ENCODE results near the gene CAPN8.

The CAPN8 gene

DNA sequence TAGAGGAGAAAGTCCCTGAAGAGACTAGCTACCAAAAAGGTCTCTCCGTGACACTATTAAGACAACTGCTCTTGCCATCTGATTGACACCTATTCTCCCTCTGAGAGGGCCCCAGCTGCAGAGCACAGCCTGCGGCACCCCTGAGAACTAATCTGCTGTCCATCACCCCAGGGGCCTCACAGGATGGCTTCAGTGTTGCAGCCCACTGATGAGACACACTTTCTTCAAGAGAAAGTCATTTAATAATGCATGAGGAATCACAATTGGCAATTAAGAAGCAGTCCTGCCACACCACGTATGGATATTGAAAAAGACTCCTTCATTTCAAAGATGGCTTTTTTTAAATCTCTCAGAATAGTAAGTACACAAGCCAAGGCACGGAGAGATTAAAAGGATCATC is 48.9 kb downstream of the CAPN8 start:
- no peak for DNase-seq

DNA sequence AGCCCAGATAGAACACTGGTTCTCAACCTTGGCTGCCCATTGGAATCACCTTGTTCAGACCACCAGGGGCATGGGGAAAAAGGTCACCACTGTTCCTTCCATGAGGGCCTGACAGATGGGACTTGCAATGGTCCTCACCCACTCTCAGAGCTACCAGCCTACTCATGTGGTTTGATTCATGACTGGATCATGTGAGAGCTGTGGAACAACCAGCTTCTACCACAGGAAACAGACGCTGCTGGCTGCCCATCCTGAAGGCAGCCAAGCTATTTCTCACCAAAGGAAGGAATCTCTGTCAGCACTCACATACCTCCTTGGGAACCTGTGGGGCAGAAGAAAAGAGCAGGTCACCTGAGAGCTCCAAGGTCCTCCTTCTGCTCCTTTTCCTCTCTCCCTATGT is 53.6 kb downstream of the CAPN8 start:
- no peak for DNase-seq

DNA sequence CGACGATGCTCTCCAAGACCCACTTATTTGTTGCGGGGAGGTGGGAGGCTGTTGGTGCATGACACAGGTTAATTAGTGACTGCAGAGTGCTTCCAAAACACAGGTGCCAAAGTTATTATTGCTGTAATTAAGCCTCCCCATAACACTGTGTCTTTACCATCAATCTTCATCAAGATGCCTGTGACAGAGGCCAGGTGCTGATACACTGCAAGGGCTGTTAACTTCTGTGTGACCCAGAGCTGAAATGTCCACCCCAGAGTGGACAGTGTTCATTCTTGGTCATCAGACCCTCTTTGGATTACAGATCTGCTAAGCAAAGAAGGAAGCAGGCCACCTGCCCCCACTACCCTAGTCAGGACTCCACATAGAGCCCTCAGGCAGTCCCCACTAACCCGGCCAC is 55.5 kb downstream of the CAPN8 start:
- DNase-seq, result peak in 2 of 3 experiments; percentile 84 to 97

DNA sequence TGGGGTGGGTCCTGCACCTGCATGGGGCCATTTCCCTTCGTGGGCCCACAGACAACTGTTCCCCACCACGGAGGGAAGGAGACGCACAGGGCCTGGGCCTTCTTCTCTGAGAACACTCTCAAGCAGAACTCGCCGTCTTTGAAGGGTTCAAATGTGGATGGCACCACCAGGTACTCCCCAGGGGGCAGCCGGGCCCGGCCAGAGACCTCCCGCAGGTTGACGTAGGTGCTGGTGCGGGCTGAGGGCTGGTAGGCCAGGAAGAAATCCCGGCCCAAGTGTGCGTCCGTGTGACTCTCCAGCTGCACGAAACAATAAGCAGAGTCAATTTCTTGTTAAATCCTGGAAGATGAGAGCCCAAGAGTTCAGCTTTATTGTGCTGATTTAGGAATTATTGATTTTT is 56.4 kb downstream of the CAPN8 start:
- peak in 1 of 3 experiments; percentile 39 for DNase-seq

DNA sequence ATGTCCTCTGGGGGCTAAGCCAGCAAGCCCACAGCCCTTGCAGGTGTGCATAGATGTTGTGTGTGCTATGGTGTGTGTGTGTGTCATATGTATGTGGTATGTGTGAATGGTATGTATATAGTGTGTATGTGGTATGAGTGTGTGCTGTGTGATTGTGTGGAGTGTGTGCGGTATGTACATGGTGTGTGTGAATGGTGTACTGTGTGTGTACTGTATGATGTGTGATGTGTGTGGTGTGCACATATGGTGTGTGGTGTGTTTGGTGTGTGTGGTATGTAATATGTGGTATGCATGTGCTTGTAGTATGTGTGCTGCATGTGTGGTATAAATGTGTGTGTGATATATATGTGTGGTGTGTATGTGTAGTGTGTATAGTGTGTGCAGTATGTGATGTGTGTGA is 107.0 kb downstream of the CAPN8 start:
- no peak for DNase-seq

DNA sequence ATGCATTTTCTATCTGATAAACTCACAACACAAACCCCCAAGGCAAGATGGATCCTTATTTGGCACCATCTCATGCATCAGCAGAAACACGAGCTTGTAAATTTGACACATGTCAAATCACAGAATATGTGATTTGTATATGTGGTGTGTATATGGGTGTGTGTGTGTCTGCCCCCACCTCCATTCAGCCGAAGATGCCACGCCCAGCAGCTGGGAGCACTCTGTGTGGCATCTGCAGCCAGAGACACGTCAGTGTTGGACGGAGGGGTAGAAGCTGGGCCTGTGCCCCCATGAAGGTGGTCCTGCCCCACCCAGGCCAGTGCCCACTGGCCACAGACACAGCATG is 108.4 kb downstream of the CAPN8 start:
- DNase-seq, result no peak

DNA sequence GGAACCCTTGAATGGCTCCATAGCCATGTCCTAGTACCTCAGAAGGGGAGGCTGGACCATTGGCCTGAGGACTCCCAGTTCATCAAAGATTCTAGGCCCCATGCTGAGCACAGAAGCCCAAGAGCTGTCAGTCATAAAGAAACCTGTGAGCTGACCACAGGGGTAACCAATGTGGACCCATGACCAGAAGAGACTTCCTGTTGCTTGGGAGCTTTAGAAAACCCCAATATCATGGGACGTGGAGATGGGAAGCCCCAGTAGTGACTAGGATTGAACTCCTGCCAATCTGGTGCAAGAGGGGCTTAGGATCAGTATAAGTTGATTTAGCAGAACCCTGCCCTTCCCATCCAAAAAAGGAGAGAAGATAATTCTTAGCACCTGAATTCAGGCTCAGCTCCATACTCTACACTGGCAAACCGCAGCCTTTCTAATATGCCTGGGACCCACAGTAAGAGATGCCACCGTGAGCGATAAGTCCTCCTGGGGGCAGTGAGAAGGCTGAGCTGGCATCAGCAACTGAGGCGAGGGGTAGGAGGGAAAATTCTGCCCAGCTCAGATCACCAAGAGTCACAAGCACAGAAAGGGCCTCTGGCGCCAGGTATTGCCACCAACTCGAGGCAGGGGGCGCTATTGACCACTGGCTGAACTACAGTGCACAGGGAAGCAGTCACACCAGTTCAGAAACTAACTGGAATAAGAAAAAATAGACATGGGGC is 108.9 kb downstream of the CAPN8 start:
- DNase-seq, result peak in 2 of 3 experiments; percentile 7 to 36

DNA sequence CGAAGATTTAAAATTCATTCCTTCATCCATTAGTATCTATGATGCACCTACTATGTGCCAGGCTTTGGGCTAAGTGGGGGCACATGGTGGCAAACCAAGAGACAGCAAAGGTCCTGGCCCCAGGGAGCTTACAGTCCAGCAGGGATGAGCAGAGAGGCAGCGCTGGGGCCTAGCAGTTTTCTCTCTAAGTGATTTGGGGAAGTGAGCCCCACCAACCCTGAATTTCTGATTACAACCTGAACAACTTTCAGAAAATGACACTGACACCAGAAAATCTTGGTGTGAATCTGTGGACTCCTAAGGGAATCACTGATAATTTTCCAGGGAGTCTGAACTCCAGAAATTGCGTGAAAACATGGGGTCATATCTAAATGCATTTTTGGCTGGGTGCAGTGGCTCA is 111.5 kb downstream of the CAPN8 start:
- no peak for DNase-seq

DNA sequence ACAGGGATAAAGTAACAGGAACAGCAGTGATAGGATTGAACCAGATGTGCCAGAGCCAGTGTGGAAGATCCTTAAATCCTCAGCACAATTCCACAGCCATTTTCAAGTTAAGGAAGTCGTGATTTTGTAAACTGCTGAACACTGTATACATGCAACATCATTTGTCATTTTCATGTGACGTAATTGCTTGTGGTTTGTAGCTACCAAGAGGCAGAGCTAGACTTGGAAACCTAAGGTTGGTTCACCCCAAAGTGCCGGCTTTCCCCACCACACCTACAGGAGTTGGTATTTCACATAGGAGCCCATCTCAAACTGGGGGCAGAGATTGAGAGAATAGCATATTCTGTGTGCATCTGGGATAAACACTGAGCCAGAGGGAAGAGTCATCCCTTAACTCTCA is 113.9 kb downstream of the CAPN8 start:
- no peak for DNase-seq

DNA sequence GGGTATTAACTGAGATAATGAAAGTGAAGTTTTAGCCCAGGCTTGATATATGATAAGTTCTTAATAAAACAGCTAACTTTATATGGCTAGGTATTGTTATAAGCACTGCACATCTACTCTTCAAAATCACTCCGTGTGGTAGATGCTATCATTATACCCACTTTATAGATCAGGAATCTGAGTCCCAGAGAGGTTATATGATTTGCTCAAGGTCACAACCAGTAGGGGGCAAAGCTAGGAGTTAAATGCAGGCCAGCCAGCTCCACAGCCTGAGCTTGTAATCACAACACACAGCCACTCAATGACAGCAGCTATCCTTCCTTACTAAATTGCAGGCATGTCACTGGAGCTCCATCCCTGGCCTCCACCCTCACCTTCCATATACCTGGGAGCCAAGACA is 115.8 kb downstream of the CAPN8 start:
- peak in 1 of 3 experiments; percentile 23 for DNase-seq

DNA sequence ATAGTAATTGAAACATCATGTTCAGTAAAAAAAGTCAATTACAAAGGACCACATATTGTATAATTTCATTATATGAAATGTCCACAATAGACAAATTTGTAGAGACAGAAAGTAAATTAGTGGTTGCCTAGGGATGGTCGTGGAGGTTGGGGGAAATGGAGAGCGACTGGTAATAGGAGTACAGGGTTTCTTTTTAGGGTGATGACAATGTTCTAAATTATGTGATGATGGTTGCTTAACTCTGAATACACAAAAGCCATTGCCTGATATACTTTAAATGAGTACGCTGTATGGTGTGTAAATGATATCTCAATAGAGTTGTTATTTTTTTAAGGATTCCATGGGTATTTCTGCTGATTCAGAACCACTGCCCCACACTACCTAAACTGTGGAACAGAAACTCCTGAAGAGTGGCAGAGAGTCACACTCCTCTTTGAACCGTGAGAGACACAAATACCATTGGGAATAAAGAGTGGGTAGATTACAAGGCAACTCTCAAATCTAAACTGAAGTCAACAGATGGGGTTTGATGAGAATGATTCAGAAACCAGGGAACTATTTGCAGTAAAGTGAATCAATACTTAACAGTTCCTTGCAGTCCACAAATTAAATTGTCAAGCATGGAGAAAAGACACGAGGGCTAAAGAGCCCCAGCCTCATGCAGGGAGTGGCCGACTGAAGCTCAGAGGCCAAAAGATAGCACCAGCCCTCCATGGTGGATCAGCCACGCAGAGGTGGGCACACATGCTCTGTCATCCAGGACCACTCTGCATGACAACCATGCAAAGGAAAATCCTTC is 118.0 kb downstream of the CAPN8 start:
- DNase-seq, result no peak

DNA sequence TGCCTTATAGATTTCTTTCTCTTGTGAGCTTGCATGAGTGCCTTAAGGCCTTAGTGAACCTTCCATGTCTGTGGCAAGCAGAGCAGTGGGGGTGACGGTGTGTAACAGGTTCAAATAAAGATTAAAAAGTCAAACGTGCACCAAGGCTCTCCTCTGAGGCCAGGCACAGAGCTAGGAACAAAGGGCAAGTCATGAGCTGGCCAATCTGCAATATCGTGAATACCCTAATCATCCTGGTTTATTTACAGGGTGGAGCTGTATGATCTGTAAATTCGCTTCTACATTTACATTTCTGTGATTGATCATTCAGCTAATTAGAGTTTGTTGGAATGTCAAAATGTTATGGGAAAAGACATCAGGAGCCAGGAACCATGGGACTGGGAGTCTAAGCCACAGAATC is 120.2 kb downstream of the CAPN8 start:
- DNase-seq, result no peak

DNA sequence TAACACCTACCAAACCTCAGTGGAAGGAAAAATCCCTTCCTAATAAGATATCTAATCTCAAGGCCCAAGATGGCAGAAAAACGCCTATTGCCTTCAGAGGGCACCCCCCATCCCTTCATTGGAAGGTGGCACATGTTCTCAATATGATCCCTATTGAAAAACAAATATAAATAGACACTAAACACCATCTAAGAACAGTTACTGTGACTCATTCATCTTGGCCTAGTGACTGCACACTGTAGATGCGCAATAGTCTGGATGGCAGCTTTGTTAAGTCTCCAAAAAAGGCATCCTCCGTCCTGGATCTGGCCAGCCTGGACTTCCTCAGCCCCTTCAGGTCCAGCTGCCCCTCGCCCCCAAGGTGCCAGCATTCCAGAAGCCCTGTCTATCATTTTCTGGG is 121.9 kb downstream of the CAPN8 start:
- no peak for DNase-seq

DNA sequence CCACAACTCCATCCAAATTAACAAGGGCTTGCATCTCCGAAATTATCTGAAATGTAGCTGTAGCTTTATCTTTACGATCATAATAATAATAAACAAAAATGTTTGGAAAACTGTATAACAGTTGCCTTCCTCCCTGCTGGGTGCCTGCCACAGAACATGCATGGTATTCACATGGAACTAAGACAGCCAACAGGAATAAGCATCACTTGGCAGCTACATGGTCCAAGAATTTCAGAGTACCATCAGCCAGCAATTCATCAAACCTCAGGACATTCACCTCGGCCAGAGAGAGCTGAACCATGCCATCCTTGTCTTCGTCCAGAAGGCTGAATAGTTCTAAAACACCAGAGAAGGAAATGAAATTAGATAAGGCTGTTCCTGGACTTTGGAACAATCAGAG is 122.7 kb downstream of the CAPN8 start:
- no peak for DNase-seq

DNA sequence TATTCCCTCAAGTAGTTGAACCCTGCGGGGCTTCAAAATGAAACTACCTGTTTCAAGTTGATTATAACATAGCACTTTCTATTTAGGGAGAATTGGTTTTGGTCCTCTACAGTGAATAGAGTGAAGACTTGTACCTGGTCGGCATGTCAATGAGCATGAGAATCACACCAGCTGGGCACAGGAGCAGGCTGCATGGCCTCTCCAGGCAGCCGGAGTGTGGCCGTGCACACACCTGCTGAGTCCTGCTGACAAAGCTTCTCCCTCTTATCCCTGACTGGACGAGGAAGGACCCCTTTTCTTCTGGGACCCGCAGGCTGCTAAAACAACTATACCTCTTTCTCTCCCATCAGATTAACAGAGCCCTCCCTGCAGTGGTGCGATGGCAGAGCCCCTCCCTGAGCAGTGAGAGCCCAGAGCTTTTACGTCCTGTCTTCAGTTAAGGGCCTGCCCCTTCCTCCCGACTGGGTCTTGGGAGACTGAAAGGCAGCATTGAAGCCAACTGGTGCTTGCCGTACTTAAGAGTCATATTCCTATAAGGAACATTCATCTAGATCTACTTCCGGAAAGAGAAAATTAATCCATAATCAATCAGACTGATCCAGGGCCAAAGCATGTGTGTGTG is 124.9 kb downstream of the CAPN8 start:
- peak in 1 of 3 experiments; percentile 12 for DNase-seq

DNA sequence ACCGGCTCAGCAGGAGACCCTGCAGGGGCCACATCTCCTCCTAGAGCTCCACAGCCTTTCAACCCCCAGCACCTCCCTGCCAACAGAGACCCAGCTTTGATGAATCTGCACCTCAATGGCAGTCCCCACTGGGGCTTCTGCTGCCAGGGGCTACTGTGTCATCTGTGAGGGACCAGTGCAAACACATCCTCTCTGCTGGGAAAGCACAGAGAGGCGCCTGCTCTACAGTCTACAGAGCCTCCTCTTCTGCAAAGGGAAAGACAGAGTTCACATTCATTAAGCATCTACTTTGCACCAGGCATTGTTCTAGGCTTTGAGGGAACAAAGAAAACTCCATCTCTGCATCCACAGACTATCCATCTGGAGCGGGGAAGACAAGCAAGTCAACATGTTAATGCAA is 125.8 kb downstream of the CAPN8 start:
- DNase-seq, result no peak

DNA sequence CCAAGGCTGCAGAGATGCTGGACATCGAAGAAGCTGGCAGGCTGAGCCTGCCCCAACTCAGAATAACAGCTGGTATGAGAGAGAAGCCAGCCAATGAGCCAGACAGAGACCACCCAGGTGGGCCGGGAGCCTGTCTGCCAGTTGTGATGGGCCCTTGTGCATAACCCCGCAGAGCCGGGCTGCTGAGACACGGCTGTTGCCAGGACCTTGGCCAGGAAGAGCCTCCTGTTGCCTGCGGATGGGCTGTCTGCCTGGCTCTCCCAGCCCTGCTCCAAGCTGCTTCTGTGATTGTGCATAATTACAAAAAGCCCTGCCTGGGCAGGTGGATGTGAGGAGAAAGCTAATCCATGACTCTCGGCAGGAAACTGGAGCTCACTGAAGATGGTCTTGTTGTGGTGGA is 126.5 kb downstream of the CAPN8 start:
- no peak for DNase-seq

DNA sequence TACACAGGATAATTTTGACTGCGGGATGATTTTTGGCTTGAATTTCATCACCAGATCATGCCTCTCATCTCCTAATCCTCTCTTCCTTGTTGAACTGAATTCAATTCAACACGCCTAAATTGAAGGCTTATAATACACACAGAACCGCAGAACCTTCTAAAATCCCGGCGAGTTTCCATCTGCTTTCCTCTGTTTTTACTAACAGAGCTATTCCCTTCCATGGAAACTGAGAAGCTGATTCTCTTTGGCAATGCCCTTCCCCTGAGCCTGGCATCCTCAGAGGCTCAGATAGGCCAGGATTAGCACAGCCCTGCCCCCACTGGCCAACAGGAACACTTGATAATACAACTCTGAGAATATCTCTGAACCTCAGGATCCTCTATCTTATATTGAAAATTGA is 130.2 kb downstream of the CAPN8 start:
- DNase-seq, result no peak

DNA sequence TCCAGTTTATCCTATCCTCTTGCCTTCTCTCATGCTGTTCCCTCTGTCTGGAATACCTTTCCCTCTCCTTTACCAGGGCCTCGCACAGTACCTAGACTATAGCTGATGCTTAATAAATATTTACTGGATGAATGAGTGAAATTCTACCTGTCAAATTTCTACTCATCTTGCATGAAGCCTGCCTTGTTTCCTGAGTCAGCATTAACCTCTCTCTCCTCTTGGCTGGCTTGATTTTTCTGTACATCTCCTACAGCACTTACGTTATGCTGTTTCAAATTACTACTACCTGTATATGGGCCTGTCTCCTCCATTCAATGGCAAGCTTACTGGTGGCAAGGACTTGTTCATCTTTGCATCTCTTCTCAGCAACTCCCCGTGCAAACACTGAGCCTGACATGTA is 130.8 kb downstream of the CAPN8 start:
- no peak for DNase-seq

DNA sequence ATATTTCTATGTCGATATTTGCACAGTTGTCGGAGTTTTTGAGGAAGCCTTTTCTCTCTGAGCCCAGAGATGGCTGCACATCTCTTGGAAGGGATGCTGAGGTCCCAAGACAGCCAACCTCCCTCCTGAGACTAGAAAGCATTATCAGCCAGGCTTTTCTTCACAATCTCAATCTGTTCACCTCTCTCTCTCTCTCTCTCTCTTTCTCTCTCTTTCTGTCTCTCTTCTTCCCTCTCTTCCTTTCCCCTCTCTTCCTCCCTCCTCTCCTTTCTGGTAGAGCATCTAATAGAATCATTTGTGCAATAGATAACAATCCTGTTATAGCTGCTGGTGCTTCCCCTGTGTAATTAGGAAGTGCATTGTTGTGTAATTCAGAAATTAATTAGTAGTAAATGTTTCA is 131.8 kb downstream of the CAPN8 start:
- no peak for DNase-seq

DNA sequence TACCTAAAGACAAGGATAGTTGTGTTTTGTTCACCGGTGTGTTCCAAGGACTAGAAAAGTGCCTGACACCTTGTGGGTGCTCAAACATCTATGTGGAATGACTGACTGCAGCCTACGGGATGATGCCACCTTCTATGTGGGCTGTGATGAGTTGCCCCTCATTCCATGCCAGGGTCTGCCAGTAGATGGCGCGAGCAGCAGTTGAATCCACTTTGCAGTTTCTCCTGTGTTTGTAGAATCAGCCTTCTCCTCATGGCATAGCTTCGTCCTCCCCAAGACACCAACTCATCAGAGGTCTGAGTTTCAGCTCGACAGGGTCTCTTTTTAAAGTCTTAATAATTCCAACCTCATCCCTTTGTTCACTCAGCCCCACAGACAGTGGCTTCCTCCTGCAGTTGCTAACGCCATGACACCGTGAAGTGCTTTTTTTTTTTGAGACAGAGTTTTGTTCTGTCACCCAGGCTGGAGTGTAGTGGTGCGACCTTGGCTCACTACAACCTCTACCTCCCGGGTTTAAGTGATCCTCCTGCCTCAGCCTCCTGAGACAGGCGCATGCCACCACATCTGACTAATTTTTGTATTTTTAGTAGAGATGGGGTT is 133.7 kb downstream of the CAPN8 start:
- peak; percentile 39 to 80 (median 63) for DNase-seq

DNA sequence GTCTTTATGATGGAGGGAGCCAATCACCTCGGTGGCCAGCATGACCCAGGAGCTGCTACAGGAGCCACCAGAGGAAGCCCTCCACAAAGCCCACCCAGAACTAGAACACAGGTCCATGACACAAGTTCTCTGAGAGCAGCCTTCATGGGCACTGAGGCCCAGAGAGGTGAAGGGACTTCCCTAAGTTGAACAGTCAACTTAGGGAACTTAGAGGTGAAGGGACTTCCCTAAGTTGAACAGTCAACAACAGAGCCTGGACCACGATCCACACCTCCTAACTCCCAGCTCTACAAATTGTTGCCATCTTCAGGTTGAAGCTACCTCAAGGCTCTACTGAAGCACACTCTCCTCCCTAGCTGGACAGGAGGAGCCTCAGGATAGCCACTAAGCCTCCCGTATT is 139.5 kb downstream of the CAPN8 start:
- DNase-seq, result no peak

DNA sequence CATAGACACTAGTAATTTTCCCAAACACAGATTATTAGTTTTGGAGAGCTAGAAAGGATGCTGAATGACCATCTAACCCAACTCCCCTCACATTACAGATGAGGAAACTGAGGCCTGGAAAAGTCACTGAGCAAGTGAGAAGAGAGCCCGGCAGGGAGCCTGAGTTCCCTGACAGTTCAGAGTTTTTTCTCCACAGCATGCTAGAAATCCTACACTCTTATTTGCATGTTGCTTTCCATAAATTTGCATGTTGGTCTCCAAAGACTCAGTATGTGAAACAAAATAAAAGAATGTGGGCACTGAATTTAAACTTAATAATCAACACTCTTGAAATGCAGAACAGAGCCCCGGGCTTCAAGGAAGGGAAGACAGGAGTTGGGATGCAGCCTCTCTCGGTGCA is 140.0 kb downstream of the CAPN8 start:
- DNase-seq, result no peak

DNA sequence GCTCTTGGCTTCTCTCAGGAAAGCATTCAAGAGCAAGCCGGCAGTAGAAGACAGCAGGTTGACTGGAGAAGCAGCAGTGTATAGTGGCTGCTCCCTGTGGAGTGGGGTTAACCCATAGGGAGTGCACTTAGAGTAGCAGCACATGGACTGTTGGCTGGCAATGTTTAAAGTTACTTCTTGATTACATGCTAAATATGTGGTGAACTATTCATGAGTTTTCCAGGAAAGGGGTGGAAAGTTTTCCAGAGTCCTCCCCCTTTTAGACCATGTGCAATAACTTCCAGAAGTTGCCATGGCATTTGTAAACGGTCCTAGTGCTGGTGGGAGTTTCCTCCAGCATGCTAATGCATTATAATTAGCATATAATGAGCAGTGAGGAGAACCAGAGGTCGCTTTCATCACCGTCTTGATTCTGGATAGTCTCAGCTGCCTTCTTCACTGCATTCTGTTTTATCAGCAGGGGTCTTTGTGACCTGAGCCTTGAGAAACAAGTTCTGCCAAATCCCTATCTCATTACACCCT is 140.5 kb downstream of the CAPN8 start:
- DNase-seq, result no peak

Data from NCI-H1417 (cell line).